ENCODE measurements around the gene CCR5AS.

The CCR5AS gene

GRCh38 chr3:46400000-46400734 lies 6.7 kb downstream of the CCR5AS start:
- H3K9ac ChIP-seq: no peak overlapping the region
- H4K20me1 ChIP-seq: no peaks in the 10 kb centered on the region
- H3K27ac ChIP-seq: peak overlapping the region in 3 of 11 experiments; percentile 8 to 44 (median 12); a peak in 5 of 22 replicates
- peaks cover 0 to 10% (median 0%) of the 10 kb centered on the region in 11 experiments; a peak in 4 of 22 replicates for H3K9me3 ChIP-seq (replicated peaks in 1 of 11)
- no peaks in the 10 kb centered on the region for H3K27me3 ChIP-seq
- no peak for TF ChIP-seq Cebpa-rat (IDR thresholded peaks at IDR 0.05)
- H3K36me3 ChIP-seq: no peaks in the 10 kb centered on the region
- no peak overlapping the region for H3K4me3 ChIP-seq
- H3K4me2 ChIP-seq: peak overlapping the region in 3 of 11 experiments; percentile 56 to 85 (median 58); a peak in 6 of 22 replicates
- H3K4me1 ChIP-seq: peaks cover 6 to 85% (median 19%) of the 10 kb centered on the region in 10 experiments; a peak in 19 of 20 replicates

- H3K4me2 ChIP-seq: peak overlapping the region in 4 of 11 experiments; percentile 1 to 85 (median 57); a peak in 6 of 22 replicates
- H3K4me3 ChIP-seq: no peak overlapping the region
- H3K27ac ChIP-seq: peak overlapping the region in 2 of 11 experiments; percentile 8 to 44; a peak in 3 of 22 replicates
- H4K20me1 ChIP-seq: no peaks in the 10 kb centered on the region
- TF ChIP-seq Cebpa-rat (IDR thresholded peaks at IDR 0.05): no peak
- no peaks in the 10 kb centered on the region for H3K27me3 ChIP-seq
- H3K9ac ChIP-seq: no peak overlapping the region
- H3K9me3 ChIP-seq (replicated peaks in 1 of 11): peaks cover 0 to 10% (median 0%) of the 10 kb centered on the region in 11 experiments; a peak in 4 of 22 replicates
- no peaks in the 10 kb centered on the region for H3K36me3 ChIP-seq
- peaks cover 6 to 85% (median 14%) of the 10 kb centered on the region in 10 experiments; a peak in 18 of 20 replicates for H3K4me1 ChIP-seq
These were observed 7.3 kb downstream of the CCR5AS start for GRCh38 chr3:46399557-46399956.

GRCh38 chr3:46399098-46399497 lies 7.8 kb downstream of the CCR5AS start:
- H3K9me3 ChIP-seq (replicated peaks in 1 of 11): peaks cover 0 to 10% (median 0%) of the 10 kb centered on the region in 11 experiments; a peak in 4 of 22 replicates

GRCh38 chr3:46398186-46398955 lies 8.5 kb downstream of the CCR5AS start:
- Histone ChIP-seq H3K4me3 (no peak overlapping the region), H3K27ac (no peak overlapping the region; a peak in 1 of 22 replicates), H3K27me3 (no peaks in the 10 kb centered on the region), H3K4me2 (peak overlapping the region in 3 of 11 experiments; percentile 56 to 85 (median 58); a peak in 5 of 22 replicates), H3K9ac (no peak overlapping the region), H4K20me1 (no peaks in the 10 kb centered on the region), H3K9me3 (replicated peaks in 1 of 11) (peaks cover 0 to 8% (median 0%) of the 10 kb centered on the region in 11 experiments; a peak in 4 of 22 replicates), H3K4me1 (peaks cover 6 to 85% (median 17%) of the 10 kb centered on the region in 10 experiments; a peak in 18 of 20 replicates), H3K36me3 (no peaks in the 10 kb centered on the region)
- no peak for TF ChIP-seq Cebpa-rat (IDR thresholded peaks at IDR 0.05)

More at GRCh38 chr3:46399098-46399497, 7.8 kb downstream of the CCR5AS start:
- Histone ChIP-seq H3K27me3 (no peaks in the 10 kb centered on the region), H3K27ac (peak overlapping the region in 2 of 11 experiments; percentile 8 to 16; a peak in 3 of 22 replicates), H3K4me1 (peaks cover 6 to 85% (median 15%) of the 10 kb centered on the region in 10 experiments; a peak in 18 of 20 replicates), H3K4me3 (no peak overlapping the region), H3K4me2 (peak overlapping the region in 4 of 11 experiments; percentile 1 to 85 (median 57); a peak in 6 of 22 replicates), H3K36me3 (no peaks in the 10 kb centered on the region), H4K20me1 (no peaks in the 10 kb centered on the region), H3K9ac (no peak overlapping the region)
- TF ChIP-seq Cebpa-rat (IDR thresholded peaks at IDR 0.05): no peak

- Histone ChIP-seq H3K4me2 (peak overlapping the region in 4 of 11 experiments; percentile 67 to 94 (median 80); a peak in 7 of 22 replicates), H4K20me1 (no peaks in the 10 kb centered on the region), H3K4me3 (no peak overlapping the region), H3K9me3 (replicated peaks in 1 of 11) (no peaks in the 10 kb centered on the region; a peak in 1 of 22 replicates), H3K27me3 (no peaks in the 10 kb centered on the region), H3K4me1 (peaks cover 6 to 86% (median 17%) of the 10 kb centered on the region in 10 experiments; a peak in 18 of 20 replicates), H3K27ac (peak overlapping the region in 4 of 11 experiments; percentile 25 to 71 (median 66); a peak in 6 of 22 replicates), H3K36me3 (no peaks in the 10 kb centered on the region), H3K9ac (peak overlapping the region in 1 of 11 experiments; percentile 17; a peak in 1 of 22 replicates)
- no peak for TF ChIP-seq Cebpa-rat (IDR thresholded peaks at IDR 0.05)
These were observed 9.8 kb downstream of the CCR5AS start for GRCh38 chr3:46397111-46397510.

GRCh38 chr3:46395766-46396530 lies 10.9 kb downstream of the CCR5AS start:
- H4K20me1 ChIP-seq: no peaks in the 10 kb centered on the region
- no peak overlapping the region for H3K4me3 ChIP-seq
- H3K4me1 ChIP-seq: peaks cover 6 to 87% (median 17%) of the 10 kb centered on the region in 10 experiments; a peak in 18 of 20 replicates
- peak overlapping the region in 3 of 11 experiments; percentile 5 to 57 (median 17); a peak in 3 of 22 replicates for H3K9ac ChIP-seq
- H3K4me2 ChIP-seq: peak overlapping the region; percentile 12 to 94 (median 49); a peak in 21 of 22 replicates
- H3K36me3 ChIP-seq: no peaks in the 10 kb centered on the region
- H3K9me3 ChIP-seq (replicated peaks in 1 of 11): no peaks in the 10 kb centered on the region; a peak in 1 of 22 replicates
- no peak for TF ChIP-seq Cebpa-rat (IDR thresholded peaks at IDR 0.05)
- no peaks in the 10 kb centered on the region for H3K27me3 ChIP-seq
- H3K27ac ChIP-seq: peak overlapping the region in 8 of 11 experiments; percentile 9 to 71 (median 38); a peak in 11 of 22 replicates

GRCh38 chr3:46395210-46395661 lies 11.6 kb downstream of the CCR5AS start:
- no peak for TF ChIP-seq Cebpa-rat (IDR thresholded peaks at IDR 0.05)
- H3K27me3 ChIP-seq: no peaks in the 10 kb centered on the region
- peaks cover 6 to 80% (median 17%) of the 10 kb centered on the region in 10 experiments; a peak in 18 of 20 replicates for H3K4me1 ChIP-seq
- H3K9me3 ChIP-seq (replicated peaks in 1 of 11): no peaks in the 10 kb centered on the region; a peak in 1 of 22 replicates
- no peak overlapping the region for H3K4me3 ChIP-seq
- peak overlapping the region in 1 of 11 experiments; percentile 5; a peak in 1 of 22 replicates for H3K9ac ChIP-seq
- H3K4me2 ChIP-seq: peak overlapping the region in 3 of 11 experiments; percentile 76 to 94 (median 85); a peak in 6 of 22 replicates
- H3K27ac ChIP-seq: peak overlapping the region in 4 of 11 experiments; percentile 9 to 68 (median 62); a peak in 4 of 22 replicates
- H3K36me3 ChIP-seq: no peaks in the 10 kb centered on the region
- no peaks in the 10 kb centered on the region for H4K20me1 ChIP-seq
